ENCODE measurements around the gene CRYAA. TPM values are rescaled to one million over a fixed set of nuclear protein-coding genes. Genes with fewer than 3 reads are reported as not detected.
"Not testable (repeated sequence)": the region's sequence is repeated elsewhere in the genome, so short reads cannot be mapped to it uniquely, and the experiment has no call there.

Gene CRYAA
- total and polyA plus RNA-seq, 2 of the 8 experiments (the other 6 are each of a cell fraction or from before 2014, with no cell fraction given) = not detected

- H3K18ac ChIP-seq (ENCODE audit: extremely low read depth, low read length); H2BK12ac ChIP-seq (ENCODE audit: low read depth, low read length); H3K27me3 ChIP-seq (replicated peaks in 1 of 4; ENCODE audit: control insufficient read depth in 3 of 4, extremely low read depth in 1 of 4, insufficient read depth in 3 of 4, low read length in 3 of 4); FAIRE-seq; H2BK20ac ChIP-seq (ENCODE audit: low read length); H3K4ac ChIP-seq (replicated peaks; ENCODE audit: insufficient read length, low read depth, low read length); H4K91ac ChIP-seq (replicated peaks; ENCODE audit: insufficient read length, low read length); DNase-seq (ENCODE audit: low read depth in 1 of 2, low spot score in 2 of 2); H3K79me2 ChIP-seq (ENCODE audit: control insufficient read depth in 1 of 2, insufficient read depth in 2 of 2, low read length in 2 of 2); H3K14ac ChIP-seq (ENCODE audit: insufficient read length); H2BK5ac ChIP-seq (ENCODE audit: low read depth, low read length); H3K4me3 ChIP-seq (ENCODE audit: extremely low read depth in 1 of 4, insufficient read depth in 2 of 4, low read depth in 3 of 4, low read length in 4 of 4); H4K5ac ChIP-seq (ENCODE audit: insufficient read length, low read depth, low read length); H2BK15ac ChIP-seq (ENCODE audit: low read length); H2AK5ac ChIP-seq (ENCODE audit: low read depth, low read length); H3K4me1 ChIP-seq (replicated peaks in 1 of 4; ENCODE audit: control insufficient read depth in 3 of 4, insufficient read depth in 4 of 4, low read length in 3 of 4); H3K23me2 ChIP-seq (ENCODE audit: low read depth, low read length); H3K79me1 ChIP-seq (ENCODE audit: low read depth, low read length); POLR2A ChIA-PET (ENCODE audit: partially characterized antibody); H3K36me3 ChIP-seq (ENCODE audit: control insufficient read depth in 2 of 4, insufficient read depth in 4 of 4, low read length in 3 of 4); H3K9me3 ChIP-seq (ENCODE audit: insufficient read depth in 2 of 2, low read depth in 1 of 2, low read length in 1 of 2); H3K23ac ChIP-seq (ENCODE audit: insufficient read length); H4K20me1 ChIP-seq (replicated peaks in 1 of 2; ENCODE audit: control insufficient read depth in 1 of 2, insufficient read depth in 2 of 2, low read length in 2 of 2); CTCF ChIA-PET (ENCODE audit: partially characterized antibody); H2BK120ac ChIP-seq (replicated peaks; ENCODE audit: low read depth, low read length); H3K56ac ChIP-seq (replicated peaks; ENCODE audit: insufficient read length, low read depth, low read length); H3K4me2 ChIP-seq (ENCODE audit: insufficient read depth in 1 of 2, low read depth in 2 of 2, low read length in 2 of 2); H3K27ac ChIP-seq (ENCODE audit: low read depth, low read length); H3K9ac ChIP-seq (replicated peaks in 1 of 4; ENCODE audit: extremely low read depth in 1 of 4, low read depth in 3 of 4, low read length in 3 of 4); H4K8ac ChIP-seq (ENCODE audit: extremely low read depth, insufficient read depth, low read length); H2AFZ ChIP-seq (ENCODE audit: low read length): not testable (repeated sequence)
- 99% methylated on average over 7 of the region's 12 CpGs; no CpG with 5 or more reads in 1 of the 2 experiments for WGBS, 2 experiments (ENCODE audit: extremely low coverage in 1 of 2, insufficient coverage in 1 of 2, insufficient read length in 1 of 2, insufficient replicate concordance in 2 of 2, low coverage in 1 of 2, low lambda C conversion rate in 2 of 2, missing lambda C conversion rate in 1 of 2)
These were observed 5.1 kb downstream of the CRYAA start for GRCh38 chr21:43173930-43174329.

GRCh38 chr21:43174998-43175397 is 6.2 kb downstream of the CRYAA start:
- H3K18ac ChIP-seq (ENCODE audit: extremely low read depth, low read length); H3K27ac ChIP-seq (ENCODE audit: low read depth, low read length); H4K91ac ChIP-seq (replicated peaks; ENCODE audit: insufficient read length, low read length); POLR2A ChIA-PET (ENCODE audit: partially characterized antibody); CTCF ChIA-PET (ENCODE audit: partially characterized antibody); H4K5ac ChIP-seq (ENCODE audit: insufficient read length, low read depth, low read length); H3K23me2 ChIP-seq (ENCODE audit: low read depth, low read length); H3K9me3 ChIP-seq (ENCODE audit: insufficient read depth in 2 of 2, low read depth in 1 of 2, low read length in 1 of 2); H3K36me3 ChIP-seq (ENCODE audit: control insufficient read depth in 2 of 4, insufficient read depth in 4 of 4, low read length in 3 of 4); H4K8ac ChIP-seq (ENCODE audit: extremely low read depth, insufficient read depth, low read length); H3K4ac ChIP-seq (replicated peaks; ENCODE audit: insufficient read length, low read depth, low read length); H3K4me1 ChIP-seq (replicated peaks in 1 of 4; ENCODE audit: control insufficient read depth in 3 of 4, insufficient read depth in 4 of 4, low read length in 3 of 4); H2BK20ac ChIP-seq (ENCODE audit: low read length); H2AK5ac ChIP-seq (ENCODE audit: low read depth, low read length); H2BK12ac ChIP-seq (ENCODE audit: low read depth, low read length); H3K56ac ChIP-seq (replicated peaks; ENCODE audit: insufficient read length, low read depth, low read length); H2BK15ac ChIP-seq (ENCODE audit: low read length); H3K23ac ChIP-seq (ENCODE audit: insufficient read length); H3K79me2 ChIP-seq (ENCODE audit: control insufficient read depth in 1 of 2, insufficient read depth in 2 of 2, low read length in 2 of 2); H3K4me3 ChIP-seq (ENCODE audit: extremely low read depth in 1 of 4, insufficient read depth in 2 of 4, low read depth in 3 of 4, low read length in 4 of 4); H2BK120ac ChIP-seq (replicated peaks; ENCODE audit: low read depth, low read length); H4K20me1 ChIP-seq (replicated peaks in 1 of 2; ENCODE audit: control insufficient read depth in 1 of 2, insufficient read depth in 2 of 2, low read length in 2 of 2); DNase-seq (ENCODE audit: low read depth in 1 of 2, low spot score in 2 of 2); FAIRE-seq; H2AFZ ChIP-seq (ENCODE audit: low read length); H3K27me3 ChIP-seq (replicated peaks in 1 of 4; ENCODE audit: control insufficient read depth in 3 of 4, extremely low read depth in 1 of 4, insufficient read depth in 3 of 4, low read length in 3 of 4); H2BK5ac ChIP-seq (ENCODE audit: low read depth, low read length); H3K14ac ChIP-seq (ENCODE audit: insufficient read length); H3K9ac ChIP-seq (replicated peaks in 1 of 4; ENCODE audit: extremely low read depth in 1 of 4, low read depth in 3 of 4, low read length in 3 of 4); H3K4me2 ChIP-seq (ENCODE audit: insufficient read depth in 1 of 2, low read depth in 2 of 2, low read length in 2 of 2); H3K79me1 ChIP-seq (ENCODE audit: low read depth, low read length): not testable (repeated sequence)
- no CpG with 5 or more reads among the region's 4 CpGs for WGBS, 2 experiments (ENCODE audit: extremely low coverage in 1 of 2, insufficient coverage in 1 of 2, insufficient read length in 1 of 2, insufficient replicate concordance in 2 of 2, low coverage in 1 of 2, low lambda C conversion rate in 2 of 2, missing lambda C conversion rate in 1 of 2)
